ENCODE measurements around the gene SIX5.

Gene SIX5

GRCh38 chr19:45792470-45793177, 23.6 kb upstream of the SIX5 start, which contains the start of gene DMWD:
DMWD (minus strand) TSS chr19:45792845; CDS start chr19:45792756, 89 bp downstream.
- DNase-seq (ENCODE audit: low spot score) = peak; percentile 97

- no peak for DNase-seq (ENCODE audit: low spot score)
These were observed 22.9 kb upstream of the SIX5 start for GRCh38 chr19:45791744-45792469.

DNA sequence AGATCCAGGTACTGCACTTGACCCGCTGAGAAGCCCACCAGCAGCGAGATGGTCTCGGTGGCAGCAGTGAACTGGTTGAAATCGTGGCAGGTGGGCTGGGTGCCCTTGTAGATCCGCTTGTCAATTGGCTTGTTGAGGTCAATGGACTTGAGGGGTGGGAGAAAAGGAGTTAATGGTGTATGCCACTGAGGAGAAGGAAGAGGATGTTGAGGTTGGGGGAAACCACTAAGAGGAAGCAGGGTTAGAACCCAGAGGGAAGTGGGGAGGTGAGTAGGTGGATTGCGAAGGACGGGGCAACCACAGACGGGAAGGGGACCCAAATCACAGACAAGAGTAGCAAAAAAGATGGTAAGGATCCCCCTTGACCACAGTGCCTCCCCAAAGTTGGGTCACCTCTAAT, 21.9 kb upstream of the SIX5 start:
- no peak for DNase-seq (ENCODE audit: low spot score)

DNA sequence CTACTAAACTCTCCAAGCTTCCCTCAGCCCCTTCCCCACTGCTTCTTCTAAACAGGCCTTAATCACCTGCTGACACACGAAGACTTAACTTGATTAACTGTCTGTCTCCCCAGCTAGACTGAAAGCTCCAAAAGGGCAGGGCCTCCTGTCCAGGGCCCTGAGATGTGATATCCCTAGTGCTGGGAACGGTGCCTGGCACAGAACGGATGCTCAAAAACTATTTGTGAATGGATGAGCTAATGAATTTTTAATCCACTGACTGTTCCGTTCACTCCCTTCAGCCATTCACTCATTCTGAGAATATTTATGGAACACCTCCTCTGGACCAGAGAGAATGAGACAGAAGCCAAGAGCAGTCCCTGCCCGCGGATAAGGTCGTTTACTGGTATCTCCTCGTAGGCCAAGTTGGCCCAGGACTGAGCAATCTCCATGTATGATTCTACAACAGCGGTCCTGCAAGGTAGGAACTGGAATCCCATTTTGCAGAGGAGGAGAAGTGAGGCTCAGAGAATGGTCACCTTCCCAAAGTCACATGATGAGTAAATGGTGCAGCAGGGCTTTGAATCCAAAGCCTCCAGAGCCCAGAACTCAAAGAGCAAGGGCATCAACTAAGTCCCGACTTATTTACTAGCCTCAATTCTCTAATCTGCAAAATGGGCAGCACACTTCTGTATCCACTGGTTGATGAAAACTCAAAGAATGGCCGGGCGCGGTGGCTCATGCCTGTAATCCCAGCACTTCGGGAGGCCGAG, 20.2 kb upstream of the SIX5 start:
- no peak for DNase-seq (ENCODE audit: low spot score)

GRCh38 chr19:45786533-45786894, 17.5 kb upstream of the SIX5 start:
- no peak for DNase-seq (ENCODE audit: low spot score)

DNA sequence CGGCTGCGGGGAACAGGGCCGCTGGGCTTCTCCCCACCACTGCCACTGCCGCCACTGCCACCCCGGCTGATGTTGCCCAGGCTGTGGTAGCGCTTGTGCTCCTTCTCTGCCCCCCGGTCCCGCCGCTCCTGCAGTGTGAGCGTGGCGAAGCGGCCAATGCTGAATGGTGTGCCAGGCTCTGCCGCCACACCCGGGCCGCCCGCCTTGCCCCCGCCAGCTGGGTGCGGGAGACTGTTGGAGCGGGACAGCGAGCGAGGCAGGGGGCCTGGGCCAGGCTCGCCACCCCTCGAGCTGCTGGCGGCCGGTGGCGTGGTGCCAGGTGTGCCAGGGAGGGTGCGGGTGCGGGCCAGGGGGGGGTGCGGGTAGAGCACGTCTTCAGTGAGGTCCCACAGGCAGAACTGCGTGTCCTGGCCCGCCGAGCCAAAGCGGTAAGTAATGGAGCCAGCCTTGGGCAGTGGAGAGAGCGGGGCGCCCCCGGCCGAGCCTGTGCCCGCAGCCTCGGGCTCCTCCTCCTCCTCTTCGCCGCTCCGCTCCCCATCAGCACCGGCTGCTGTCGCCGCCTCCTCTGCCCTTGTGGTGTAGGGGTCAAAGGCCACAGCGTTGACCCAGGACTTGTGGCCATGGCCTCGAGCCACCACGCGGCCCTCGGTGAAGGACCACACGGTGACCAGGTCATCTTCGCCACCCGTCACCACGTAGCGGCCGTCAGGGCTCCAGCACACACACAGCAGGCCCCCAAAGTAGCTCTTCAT, 16.9 kb upstream of the SIX5 start:
- DNase-seq (ENCODE audit: low spot score) = no peak

DNA sequence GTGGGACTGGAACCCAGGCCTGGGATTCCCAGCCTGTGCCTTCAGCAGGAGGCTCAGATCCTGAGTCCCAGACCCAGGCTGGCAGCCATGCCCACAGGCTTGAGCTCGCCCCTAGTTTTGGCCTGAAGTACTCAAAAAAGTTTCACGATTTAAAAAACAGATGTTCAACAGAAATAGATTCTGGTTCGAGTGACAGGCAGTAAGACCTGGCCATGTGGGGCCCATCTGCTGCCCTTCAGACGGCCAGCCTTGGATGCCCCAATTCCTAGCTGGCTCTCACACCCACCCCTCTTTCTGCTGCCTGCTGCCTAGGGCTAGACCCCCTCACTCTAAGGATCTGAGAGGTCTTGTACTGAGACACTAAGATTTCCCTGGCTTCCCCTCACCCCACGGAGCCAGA, 16.0 kb upstream of the SIX5 start:
- no peak for DNase-seq (ENCODE audit: low spot score)

GRCh38 chr19:45784096-45784495, 15.0 kb upstream of the SIX5 start:
- no peak for DNase-seq (ENCODE audit: low spot score)

DNA sequence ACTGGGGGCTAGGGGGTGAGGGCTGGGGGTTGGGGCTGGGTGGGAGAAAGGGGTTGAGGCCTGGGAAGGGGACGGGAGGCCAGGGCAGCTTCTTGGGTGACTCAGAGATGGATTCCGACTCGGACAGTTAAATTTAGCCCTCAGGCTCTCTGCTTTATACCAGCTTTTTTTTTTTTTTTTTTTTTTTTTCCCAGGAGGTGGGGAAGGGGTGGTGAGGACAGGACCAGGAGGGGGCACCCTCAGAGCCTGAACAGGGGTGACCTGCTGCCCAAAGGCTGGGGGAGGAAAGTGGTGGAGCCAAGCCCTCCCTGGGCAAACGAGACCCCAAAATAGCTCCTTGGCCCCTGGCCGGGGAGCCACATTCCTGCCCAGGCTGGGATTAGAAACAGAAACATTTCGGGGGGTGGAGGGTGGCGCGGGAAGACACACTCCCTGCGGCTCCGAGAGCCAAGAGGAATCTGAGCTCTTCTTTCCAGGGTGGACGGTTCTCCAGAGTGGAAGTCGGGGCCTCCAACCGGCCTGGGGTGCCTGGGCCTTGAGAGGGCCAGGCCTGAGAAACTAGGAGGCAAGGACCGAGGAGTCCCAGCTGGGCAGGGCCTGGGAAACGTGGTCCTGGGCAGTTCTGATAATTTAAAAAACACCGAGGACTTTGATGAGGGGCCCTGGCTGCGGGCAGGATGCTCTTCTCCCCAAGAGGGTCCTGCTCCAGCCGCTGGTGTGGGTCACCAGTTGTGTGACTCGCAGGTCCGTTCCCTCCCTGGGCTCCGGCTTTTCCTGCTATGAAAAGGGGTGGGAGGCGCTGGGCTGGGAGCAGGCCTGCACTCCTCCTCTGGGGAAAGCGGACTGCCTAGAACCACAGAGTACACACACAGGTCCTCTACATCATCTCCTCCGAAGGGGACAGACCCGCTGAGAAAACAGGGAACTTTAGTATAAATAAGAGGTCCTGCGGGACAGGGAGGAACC, 14.1 kb upstream of the SIX5 start:
- DNase-seq (ENCODE audit: low spot score) = peak; percentile 84

DNA sequence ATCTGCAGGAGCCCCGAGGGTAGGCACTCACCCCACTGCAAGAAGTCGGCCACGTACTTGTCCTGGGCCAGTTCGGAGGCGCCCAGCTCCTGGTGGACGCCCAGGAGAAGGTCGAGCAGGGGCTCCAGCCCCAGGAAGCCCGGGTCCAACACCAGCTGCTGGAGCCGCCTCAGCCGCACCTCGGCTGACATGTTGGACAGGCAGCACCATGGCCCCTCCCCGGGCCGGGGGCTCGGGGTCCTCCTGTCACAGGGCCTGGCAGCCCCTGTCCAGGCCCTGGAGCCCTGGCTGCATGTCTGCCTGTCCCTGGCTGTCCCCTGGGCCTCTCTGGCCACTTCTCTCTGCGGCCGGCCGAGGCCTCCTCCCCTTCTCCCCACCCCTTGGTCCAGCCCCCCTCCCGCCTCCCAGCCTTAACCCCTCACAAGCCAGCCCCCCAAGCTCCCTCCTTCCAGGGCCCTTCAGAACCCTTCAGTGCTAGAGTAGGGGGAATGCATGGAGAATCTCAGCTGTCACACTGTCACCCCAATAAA, 13.2 kb upstream of the SIX5 start, which contains the start of gene DMPK:
TSS of gene DMPK (minus strand) at position 329 of the 530 bp plus-strand sequence. CDS start at position 191, 138 bp downstream.
- peak; percentile 67 for DNase-seq (ENCODE audit: low spot score)

GRCh38 chr19:45781214-45782161, 12.4 kb upstream of the SIX5 start:
- DNase-seq (ENCODE audit: low spot score) = no peak

DNA sequence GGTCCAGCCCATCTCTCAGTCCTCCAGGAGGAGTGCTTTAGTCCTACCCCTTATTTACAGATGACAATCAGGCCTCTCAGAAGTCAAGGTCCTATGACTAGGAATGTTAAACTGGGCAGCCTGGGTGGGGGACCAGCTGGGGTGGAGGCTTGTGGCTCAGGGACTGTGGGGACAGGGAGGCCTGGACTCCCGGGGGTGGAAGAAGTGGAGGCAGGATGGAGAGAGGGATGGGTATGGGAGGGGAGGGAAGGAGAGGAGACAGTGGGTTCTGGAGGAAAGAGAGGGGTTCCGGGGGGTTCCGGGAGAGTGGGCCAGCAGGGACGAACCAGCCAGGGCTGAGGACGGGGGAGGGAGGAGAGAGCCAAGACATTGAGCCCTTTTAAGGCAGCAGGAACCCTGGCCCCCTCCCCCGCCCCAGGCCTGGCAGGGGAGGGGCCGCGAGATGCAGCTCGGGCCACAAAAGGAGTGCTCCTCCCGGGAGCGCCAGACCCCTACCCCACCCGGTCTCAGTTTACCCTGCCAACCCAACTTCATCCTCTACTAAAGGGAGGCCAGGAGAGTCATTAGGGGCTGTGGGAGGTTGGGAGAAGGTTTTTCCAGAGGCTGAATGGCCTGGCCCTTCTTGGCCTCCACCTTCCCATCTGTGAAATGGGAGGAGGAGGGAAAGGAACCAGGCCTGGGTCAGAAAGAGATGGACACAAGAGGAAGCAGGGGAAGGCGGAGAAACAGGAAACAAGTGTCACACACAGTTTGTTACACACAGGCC, 11.6 kb upstream of the SIX5 start:
- DNase-seq (ENCODE audit: low spot score) = no peak

DNA sequence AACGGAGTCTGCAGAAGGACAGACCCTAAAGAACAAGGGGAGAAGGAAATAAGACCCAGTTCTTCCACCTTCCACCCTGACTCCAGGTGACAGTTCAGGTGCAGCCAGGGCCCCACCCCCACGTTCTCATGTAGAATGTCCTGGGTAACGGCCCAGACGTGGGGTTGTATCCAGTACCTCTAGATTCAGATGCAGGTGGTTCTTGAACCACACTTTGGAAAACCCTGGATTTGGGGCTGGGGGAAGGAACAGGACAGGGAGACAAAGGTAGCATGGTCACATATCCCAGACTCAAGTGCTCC, 11.0 kb upstream of the SIX5 start:
- DNase-seq (ENCODE audit: low spot score) = no peak

DNA sequence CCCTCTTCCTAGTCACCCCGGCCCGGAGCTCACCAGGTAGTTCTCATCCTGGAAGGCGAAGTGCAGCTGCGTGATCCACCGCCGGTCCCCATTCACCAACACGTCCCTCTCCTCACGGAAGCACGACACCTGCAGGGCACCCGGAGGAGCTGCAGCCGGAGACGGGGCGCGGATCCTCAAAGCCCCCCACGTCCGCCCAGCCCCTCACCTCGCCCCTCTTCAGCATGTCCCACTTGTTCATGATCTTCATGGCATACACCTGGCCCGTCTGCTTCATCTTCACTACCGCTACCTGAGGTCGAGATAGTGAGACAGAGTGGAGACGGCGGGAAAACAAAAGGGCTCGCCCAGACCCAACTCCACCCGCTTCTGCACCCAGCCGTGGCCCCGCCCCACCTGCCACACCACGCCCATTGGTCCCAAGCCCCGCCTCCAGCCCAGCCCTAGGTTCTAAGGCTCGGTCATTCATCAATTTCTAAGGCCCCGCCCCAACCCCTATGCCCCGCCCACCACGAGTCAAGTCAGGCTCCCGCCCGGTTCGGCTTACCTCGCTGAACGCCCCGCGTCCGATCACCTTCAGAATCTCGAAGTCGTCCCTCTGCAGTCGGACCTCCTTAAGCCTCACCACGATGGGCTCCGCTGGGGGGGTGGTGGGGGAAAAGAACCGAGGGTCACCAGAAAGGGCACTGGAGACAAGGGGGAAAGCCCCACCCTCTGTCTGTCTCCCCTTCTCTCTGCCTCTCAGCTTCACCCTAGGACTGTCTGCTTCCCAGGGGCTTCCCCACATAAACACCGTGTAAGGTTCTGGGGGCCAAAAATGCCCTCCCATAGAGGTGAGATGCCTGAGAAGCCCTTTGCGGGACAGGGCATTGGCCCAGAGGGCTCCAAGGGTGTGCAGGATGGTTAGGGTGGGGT, 10.4 kb upstream of the SIX5 start:
- DNase-seq (ENCODE audit: low spot score) = peak; percentile 82

DNA sequence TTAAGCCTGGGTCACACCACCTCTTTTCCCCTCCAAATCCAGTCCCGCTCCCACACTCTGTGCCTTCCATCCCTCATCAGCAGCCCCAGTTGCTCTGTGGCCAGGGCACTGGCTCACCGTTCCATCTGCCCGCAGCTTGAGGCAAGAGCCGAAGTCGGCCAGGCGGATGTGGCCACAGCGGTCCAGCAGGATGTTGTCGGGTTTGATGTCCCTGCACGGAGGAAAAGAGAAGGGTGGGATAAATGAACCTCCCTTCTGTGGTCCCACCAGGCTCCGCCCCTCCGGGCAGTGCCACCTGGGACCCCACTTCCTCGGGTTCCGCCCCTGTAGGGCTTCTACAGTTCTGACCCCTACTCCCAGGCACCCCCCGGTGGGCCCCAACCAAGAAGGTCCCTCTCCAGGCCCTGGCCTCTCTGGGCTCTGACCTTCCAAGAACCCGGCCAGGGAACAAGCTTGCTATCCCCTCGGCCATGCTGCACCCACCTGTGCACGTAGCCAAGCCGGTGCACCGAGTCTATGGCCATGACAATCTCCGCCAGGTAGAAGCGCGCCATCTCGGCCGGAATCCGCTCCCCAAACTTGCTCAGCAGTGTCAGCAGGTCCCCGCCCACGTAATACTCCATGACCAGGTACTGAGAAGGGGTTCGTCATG, 9.1 kb upstream of the SIX5 start:
- DNase-seq (ENCODE audit: low spot score) = no peak

DNA sequence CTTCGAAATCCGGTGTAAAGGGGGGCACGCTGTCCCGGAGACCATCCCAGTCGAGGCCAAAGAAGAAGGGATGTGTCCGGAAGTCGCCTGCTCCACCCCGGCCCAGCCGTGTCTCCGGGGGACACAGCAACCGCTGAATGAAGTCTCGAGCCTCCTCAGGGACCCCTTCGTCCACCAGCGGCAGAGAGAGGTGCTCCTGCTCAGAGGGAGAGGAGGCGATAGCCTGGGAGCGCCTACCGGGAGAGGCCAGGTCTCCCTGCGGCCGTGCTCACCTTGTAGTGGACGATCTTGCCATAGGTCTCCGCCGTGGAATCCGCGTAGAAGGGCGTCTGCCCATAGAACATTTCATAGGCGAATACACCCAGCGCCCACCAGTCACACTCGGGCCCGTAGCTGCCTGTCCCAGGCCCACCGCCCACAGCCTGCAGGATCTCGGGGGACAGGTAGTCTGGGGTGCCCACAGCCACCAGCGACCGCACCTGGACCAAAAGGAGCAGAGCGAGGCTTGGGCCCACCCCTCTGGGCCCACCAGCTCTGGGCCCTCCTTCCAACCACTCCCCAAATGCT, 8.4 kb upstream of the SIX5 start:
- DNase-seq (ENCODE audit: low spot score) = no peak

GRCh38 chr19:45774765-45775164, 5.7 kb upstream of the SIX5 start:
- DNase-seq (ENCODE audit: low spot score) = no peak
